GM20000 (cell line): ENCODE measurements around the gene SURF2.
"Not testable (repeated sequence)": the region's sequence is repeated elsewhere in the genome, so short reads cannot be mapped to it uniquely, and the experiment has no call there.

Experiments
- DNase-seq: peaks from one replicate; pipeline ENCODE4 v3.0.0; 2012; ENCODE audit warnings: low spot score
- CTCF ChIP-seq: IDR thresholded peaks from 2 replicates; pipeline ENCODE4 v1.5.1; 2012; ENCODE audit warnings: mild to moderate bottlenecking, control low read depth; ENCODE audit errors: extremely low read depth, missing control alignments

The SURF2 gene

GRCh38 chr9:133356391-133357091, at the start of gene SURF2, which contains the start of gene SURF1:
Gene SURF2 (plus strand): TSS chr9:133356550. CDS start chr9:133356593, 43 bp downstream.
Gene SURF1 (minus strand): TSS chr9:133356487. CDS start chr9:133356453, 34 bp downstream.
- TF ChIP-seq CTCF, result no peak
- DNase-seq, result peak; percentile 96

GRCh38 chr9:133307301-133307700, 49.0 kb upstream of the SURF2 start:
- DNase-seq, result no peak
- no peak for TF ChIP-seq CTCF

- no peak for DNase-seq
- no peak for TF ChIP-seq CTCF
Observed at GRCh38 chr9:133309608-133310007, 46.7 kb upstream of the SURF2 start.

- no peak for TF ChIP-seq CTCF
- no peak for DNase-seq
Observed at GRCh38 chr9:133315997-133316396, 40.4 kb upstream of the SURF2 start.

GRCh38 chr9:133317551-133317950, 38.8 kb upstream of the SURF2 start:
- not testable (repeated sequence) for DNase-seq

GRCh38 chr9:133320421-133320881, 35.9 kb upstream of the SURF2 start:
- no peak for TF ChIP-seq CTCF
- no peak for DNase-seq

- DNase-seq, result no peak
- TF ChIP-seq CTCF, result no peak
Observed at GRCh38 chr9:133321411-133321935, 34.9 kb upstream of the SURF2 start.

GRCh38 chr9:133322701-133323100, 33.6 kb upstream of the SURF2 start:
- no peak for DNase-seq
- TF ChIP-seq CTCF, result no peak
